CD4-positive, alpha-beta T cell treated with Interleukin-17A for 4 hours (primary cell): ENCODE measurements around the gene CYP2W1.
"Not testable (repeated sequence)": the region's sequence is repeated elsewhere in the genome, so short reads cannot be mapped to it uniquely, and the experiment has no call there.

ENCODE experiments used
- DNase-seq: peaks from one replicate; pipeline ENCODE4 v3.0.0-alpha.2; 2020; ENCODE audit warnings: mixed read lengths

Gene CYP2W1

DNA sequence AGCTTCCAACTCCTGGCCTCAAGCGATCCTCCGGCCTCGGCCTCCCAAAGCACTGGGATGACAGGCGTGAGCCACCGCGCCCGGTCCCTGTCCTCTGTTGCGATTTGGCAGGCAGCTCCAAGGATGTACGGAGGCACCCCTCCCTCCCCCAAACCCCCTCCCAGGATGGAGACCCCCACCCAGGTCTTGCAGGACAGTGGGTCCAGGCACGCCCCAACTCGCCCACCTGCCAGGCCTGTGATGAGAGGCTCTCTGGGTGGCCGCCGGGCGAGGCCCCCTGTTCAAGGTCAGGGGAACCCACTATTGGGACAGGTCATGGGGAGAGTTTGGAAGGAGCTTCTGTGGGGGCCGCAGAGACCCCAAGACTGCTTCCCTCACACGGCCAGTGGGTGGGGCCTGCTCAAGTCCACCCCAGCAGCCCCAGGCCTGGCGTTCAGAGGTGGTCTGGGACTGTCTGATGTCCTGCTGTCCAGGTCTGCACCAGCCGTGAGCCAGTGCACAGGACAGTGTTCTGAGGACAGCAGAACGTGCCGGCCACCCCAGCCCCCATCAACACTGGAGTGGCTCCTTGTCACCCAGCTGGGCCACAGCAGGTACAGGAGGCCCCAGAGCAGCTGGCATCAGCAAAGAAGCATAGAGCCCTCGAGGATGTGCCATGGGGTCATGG, 31.0 kb upstream of the CYP2W1 start:
- DNase-seq = no peak

DNA sequence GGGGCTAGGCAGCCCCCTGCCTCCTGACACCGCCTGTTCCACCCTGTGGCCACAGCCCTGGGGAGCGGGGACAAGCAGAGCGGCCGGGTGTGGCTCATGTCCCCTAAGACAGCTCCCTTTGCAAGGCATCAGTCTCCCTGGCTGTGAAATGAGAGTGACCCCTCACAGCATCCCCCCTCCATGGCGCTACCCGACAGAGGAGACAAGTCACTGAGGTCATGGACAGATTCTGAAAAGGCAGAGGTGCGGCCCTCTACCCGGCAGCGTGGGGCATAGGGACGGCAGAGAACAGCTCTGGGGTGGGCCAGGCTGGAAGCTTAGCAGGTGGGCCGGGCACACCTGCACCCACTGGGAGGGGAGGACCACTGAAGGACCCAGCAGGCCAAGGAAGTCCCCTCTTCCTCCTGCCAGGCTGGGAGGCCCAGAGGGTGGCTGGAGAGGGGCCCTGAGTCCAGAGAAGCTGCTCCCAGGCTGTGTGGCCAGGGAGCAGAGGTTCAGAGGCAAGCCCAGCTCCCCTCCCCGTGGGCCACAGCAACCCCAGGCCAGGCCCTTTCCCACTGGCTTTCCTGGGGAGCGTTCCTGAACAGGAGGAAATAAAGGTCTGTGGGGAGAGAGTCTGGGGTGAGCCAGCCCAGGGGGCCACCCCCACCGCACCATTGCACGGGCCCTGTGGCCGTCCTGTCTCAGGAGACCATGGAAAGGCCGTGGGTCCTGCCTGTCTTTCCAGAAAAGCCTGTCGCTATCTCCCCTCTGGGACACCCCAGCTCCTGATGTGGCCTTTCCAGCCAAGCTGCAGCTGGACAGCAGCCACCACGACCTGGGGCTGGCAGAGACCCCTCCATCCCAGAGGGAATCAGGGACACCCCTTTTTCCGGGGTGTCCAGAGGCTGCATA, 30.2 kb upstream of the CYP2W1 start:
- DNase-seq = no peak

DNA sequence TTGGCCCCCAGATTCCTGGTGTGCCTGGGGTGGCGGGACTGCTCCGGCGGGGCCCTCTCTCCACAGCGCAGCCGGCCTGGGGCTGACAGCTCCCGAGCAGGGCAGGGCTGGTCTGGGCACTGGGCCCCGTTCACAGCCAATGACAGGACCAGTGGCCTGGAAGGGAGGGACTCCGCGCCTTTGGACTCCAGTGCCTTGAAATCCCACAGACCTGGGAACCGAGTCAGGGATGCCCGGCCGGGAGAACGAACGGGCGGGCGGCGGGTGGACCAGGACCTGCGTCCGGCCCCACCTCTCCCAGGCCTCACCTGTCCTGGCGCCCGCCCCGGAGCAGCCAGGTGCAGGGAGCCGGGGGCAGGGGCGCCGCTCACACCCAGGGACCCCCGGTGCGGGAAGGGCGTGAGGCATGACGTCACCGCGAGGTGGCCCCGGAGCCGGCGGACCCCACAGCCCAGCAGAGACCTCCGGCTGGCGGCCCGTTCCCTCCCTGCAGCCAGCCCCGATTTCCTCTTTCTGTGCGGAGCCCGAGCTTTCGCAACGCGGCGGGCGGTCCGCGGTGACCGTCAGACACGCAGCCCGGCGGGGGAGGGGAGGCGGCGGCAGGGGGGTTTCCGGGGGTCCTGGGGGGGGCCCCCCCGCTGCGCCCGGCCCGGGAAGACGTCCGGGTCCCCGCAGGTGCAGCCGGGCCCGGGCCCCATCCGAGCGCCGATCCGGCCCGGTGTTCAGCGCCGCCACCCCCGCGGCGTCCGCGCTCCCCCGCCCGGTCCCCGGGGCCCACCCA, 29.2 kb upstream of the CYP2W1 start:
- DNase-seq = peak; percentile 29

DNA sequence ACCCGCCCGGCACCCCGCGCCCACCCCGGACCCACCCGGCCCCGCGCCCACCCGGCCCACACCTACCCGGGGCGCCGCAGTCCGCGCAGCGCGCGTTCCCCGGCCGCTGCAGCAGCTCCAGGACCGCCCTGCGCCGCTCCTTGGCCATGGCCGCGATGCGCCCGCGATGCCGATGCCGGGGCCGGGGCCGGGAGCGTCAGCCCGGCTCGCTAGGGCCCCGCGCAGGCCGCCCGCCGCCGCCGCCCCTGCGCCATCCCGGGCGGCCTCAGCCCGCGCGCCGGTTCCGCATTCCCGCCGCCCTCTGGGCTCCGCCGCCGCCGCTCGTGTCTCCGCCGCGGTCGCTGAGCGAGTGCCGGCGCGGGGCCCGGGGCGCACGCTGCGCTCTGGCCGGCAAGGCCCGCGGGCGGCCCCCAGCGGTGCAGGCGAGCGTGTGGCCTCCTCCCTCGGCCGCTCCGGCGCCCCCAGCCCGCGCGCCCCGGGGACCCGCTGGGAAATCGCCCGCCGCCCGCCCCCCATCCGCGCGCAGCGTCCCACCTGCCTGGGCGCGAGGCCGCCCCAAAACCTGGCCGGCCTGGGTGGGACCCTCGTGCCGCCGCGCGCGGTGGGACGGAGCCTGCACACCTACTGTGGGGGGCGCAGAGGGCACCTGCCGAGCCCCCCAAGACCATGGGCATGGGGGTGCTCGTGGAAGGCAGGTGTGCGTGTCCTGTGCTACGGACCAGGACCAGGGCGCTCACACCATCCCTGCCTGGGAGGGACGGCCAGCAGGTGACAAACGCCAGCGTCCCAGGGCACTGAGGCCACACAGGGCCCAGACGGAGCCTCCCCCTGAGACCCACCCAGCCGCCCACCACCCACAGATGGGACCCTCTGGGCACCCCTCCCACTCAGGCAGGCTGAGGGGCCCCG, 28.4 kb upstream of the CYP2W1 start, which contains the start of gene ADAP1:
ADAP1 (minus strand) TSS at position 351 of the 909 bp plus-strand sequence; CDS start at position 148, 203 bp downstream.
- peak; percentile 76 for DNase-seq

DNA sequence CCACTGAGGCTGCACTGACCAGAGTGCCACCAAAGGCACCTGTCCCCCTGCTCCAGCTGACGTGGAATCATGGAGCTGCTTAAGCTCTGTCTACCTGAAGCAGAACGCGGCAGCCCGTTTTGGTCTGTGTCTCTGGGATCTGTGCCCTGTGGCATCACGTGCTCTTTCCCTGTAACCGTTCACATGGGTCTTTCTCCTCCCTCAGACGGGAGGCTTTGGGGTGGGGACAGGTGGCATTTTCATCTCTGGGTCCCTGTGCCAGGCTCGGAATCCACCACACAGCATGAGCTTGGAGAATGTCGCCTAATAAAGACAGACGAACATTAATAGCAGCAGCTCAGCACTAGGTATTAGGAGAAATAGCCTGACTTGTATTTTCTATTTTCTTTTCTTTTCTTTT, 26.9 kb upstream of the CYP2W1 start:
- DNase-seq = no peak

DNA sequence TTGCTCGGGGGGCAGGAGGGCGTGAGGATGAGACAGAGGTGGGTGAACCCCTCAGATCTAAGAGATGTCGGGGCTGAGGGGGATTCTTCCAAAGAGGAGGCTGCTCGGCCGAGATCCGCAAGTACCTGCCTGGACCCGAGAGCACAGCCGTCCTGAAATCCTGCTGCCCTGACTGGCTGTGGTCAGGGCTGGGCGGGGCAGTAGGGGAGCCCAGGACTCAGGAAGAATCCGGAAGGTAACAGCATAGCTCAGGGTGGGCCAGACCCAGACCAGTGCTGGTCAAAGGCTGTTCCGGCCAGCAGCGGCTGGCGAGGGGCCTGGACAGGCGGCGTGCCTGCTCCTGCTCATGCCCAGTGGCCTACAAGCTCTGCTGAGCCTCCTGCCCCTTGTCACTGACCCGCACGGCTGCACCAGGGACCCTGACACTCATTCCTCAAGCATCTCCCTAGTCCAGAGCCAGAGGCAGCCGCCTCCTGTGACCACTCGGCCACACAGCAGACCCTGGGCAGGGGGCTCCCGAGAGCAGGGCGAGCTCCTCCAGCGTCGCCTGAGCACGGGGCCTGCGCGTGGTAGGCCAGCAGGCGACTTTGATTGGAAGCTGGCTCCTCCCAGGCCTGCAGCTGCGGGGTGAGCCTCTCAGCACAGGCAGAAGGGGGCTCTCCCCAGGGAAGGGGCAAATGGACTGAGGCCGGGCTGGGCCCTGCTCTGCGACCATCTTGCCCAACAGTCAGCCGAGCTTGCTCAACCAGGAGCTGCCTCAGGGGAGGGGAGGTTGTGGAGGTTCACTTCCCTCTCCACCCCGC, 25.4 kb upstream of the CYP2W1 start:
- DNase-seq = no peak

DNA sequence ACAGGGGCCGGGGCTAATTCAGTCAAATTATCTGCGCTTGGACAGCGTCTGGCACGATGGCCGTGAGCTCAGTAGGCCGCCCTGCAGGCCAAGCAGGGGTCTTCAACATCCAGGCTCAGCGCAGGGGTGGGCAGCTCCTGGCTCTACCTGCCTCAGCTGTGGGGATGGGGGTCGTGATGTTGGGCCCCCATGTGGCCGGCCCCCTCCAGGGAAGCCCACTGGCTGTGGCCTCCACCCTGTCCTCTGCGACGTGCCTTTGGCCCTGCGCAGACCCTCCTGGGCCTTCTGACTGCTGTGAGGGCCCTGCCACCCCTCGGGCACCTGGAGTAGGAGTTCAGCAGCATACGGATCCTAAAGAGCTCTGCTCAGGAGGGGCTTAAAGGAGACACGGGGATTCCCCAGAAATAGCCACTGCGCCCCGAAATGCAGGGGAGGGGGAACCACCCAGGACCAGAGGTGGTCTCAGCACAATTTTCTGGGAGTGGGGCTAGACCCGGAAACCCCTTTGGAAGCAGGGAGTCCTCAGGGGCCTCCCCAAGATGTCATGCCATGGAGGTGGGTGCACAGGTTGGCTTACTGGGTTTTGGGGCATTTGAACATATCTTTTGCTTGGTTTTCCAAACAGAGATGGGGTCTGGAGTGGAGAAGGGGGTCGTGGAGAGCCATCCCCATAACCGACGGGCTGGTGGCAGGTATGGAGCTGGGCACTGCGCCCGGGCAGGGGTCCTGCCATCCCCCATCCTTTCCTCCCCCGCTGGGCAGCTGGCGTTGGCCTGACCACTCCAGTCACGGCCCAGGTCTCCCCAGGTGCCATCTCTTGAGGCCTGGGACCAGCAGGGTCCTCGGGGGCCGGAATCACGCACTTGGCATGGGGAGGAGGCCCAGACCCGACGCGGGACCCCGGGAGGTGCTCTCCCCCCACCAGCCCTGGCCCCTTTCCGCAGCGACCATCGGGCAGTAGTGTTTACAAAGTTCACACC, 24.5 kb upstream of the CYP2W1 start:
- no peak for DNase-seq

DNA sequence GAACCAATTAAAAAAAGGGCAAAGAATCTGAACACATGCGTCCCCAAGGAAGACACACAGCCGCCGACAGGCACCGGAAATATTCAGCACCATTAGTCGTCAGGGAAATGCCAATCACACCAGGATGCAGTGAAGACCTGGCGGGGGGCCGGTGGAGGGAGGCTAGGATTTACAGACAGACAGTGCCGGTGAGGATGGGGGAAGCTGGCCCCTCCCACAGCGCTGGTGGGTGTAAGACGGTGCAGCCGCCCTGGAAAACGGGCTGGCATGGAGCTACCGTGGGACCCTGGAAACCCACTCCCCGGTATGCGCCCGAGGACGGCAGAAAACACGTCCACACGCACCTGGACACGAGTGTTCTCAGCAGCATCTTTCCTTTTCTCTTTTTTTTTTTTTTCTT, 23.7 kb upstream of the CYP2W1 start:
- no peak for DNase-seq

DNA sequence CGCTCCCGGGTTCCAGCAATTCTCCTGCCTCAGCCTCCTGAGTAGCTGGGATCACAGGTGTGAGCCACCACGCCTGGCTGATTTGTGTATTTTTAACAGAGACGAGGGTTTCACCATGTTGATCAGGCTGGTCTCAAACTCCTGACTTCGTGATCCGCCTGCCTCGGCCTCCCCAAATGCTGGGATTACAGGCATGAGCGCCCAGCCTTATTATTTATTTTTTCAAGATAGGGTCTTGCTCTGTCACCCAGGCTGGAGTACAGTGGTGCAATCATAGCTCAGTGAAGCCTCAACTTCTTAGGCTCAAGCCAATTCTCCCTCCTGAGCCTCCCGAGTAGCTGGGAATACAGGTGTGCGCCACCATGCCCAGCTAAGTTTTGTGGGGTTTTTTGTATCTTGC, 23.2 kb upstream of the CYP2W1 start:
- DNase-seq = not testable (repeated sequence)

DNA sequence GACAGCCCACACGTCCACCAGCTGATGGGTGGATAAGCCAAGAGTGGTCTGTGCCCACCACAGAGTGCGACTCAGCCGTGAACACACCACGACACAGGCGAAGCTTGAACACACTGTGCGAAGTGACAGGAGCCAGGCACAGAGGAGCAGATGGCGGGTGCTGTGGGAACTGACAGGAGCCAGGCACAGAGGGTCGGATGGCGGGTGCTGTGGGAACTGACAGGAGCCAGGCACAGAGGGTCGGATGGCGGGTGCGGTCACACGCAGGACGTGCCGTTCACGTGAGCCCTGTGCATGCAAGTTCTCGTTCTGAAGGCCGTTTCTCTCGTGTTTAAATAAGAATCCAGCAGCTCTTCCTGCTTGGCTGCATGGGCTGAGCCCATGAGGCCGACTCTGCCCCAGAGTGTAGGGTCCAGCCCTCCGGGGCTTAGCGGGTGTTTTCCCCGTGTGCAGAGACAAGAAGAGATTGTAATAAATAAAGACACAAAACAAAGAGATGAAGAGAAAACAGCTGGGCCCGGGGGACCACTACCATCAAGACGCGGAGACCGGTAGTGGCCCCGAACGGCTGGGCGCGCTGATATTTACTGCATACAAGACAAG, 22.6 kb upstream of the CYP2W1 start:
- no peak for DNase-seq

DNA sequence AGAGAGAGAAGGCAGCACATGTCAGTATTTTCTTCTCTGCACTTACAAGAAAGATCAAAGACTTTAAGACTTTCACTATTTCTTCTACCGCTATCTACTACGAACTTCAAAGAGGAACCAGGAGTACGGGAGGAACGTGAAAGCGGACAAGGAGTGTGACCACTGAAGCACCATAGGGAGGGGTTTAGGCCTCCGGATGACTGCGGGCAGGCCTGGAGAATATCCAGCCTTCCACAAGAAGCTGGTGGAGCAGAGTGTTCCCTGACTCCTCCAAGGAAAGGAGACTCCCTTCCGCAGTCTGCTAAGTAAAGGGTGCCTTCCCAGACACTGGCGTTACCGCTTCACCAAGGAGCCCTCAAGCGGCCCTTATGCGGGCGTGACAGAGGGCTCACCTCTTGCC, 22.0 kb upstream of the CYP2W1 start:
- not testable (repeated sequence) for DNase-seq

DNA sequence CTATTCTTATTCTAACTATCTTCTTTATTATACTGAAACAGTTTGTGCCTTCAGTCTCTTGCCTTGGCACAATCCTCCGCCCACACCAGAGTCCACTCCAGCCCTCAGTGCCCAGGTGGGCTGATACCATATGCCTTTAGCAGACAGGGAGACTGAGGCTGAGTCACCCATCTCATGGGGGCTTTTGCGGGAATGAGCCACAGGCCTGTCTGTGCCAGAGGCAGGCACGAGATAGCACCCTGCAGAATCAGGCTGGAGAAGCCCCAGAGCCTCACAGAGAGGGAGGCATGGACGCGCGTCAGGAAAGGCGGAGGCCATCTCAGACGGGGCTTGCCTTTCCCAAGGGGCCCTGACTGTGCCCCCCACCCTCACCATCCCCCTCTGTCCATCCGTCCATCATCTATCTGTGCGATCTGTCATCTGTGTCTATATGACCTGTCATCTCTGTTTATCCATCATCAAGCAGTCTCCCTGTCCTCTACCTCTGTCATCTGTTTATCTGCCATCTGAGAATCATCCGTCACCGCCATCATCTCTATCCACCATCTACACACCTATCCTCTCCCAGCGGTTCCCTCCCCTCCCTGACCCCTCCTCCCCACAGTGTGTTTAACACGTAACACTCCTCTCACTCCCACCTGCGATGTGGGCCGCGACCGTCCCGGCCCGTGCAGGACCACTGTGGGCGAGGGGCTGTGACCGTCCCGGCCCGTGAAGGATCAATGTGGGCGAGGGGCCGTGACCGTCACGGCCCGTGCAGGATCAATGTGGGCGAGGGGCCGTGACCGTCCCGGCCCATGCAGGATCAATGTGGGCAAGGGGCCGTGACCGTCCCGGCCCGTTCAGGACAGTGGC, 21.2 kb upstream of the CYP2W1 start:
- no peak for DNase-seq

DNA sequence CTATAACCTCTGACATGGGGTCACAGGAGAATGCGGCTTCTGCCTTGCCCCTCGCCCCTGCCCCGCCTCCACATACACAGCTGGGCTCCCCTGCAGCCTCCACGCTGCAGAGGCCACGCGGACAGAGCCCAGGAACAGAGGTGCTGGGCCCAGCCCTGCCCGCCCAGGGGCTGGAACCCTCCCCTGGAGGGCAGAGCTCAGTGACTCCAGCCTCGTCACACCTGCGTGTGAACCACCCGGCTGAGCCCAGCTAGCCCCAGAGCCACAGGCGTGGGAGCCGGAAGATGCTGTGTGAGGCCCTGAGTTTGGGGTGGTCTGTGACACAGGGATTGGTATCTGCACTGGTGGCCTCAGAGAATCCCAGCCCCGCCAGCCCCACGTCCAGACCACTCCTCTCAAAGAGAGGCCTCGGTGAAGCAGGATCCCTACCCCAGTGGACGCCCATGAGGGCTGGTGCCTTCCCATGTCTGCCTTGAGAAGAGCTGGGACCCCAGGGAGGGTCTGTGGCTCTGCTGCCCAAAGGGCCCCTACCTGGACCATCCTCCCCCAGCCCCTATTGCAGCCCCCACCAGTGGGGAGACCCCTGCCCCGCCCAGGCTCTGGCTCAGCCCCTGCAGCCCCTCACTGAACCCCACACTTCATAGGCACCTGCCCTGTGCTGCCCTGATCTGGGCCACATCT, 20.4 kb upstream of the CYP2W1 start:
- no peak for DNase-seq

DNA sequence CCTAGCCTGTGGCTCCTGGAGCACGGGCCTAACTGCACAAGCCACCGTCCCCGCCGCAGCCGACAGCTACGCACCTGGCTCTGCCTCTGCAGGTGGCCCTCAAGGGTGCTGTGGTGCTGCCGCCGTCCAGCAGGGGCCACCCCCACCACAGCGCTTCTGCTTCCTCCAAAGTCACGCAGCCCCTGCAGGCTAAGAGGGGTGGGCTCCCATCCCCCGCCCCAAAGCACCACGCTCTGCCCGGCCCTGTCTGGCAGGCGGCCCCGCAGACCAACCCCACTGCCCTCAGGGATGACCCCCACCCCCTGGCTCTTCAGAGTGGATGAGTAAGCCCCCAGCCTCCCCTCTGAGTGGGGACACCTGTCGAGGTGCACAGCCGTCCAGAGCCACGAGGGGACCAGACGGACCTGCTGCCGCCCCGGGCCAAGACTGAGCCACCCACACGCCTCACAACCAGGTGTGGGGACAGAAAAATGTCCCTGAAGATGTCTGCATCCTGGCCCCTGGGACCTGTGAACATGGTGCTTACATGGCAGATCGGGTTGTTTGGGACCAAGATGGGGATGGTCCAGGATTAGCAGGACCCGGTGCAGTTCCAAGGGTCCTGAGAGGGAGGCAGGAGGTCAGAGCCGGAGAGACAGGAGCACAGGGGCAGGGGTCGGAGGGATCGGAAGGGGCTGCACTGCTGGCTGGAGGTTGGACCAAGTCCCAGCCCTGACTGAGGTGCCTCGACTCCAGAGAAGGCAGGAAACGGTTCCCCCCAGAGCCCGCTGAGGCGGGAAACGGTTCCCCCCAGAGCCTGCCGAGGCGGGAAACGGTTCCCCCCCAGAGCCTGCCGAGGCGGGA, 19.5 kb upstream of the CYP2W1 start:
- peak; percentile 19 for DNase-seq

DNA sequence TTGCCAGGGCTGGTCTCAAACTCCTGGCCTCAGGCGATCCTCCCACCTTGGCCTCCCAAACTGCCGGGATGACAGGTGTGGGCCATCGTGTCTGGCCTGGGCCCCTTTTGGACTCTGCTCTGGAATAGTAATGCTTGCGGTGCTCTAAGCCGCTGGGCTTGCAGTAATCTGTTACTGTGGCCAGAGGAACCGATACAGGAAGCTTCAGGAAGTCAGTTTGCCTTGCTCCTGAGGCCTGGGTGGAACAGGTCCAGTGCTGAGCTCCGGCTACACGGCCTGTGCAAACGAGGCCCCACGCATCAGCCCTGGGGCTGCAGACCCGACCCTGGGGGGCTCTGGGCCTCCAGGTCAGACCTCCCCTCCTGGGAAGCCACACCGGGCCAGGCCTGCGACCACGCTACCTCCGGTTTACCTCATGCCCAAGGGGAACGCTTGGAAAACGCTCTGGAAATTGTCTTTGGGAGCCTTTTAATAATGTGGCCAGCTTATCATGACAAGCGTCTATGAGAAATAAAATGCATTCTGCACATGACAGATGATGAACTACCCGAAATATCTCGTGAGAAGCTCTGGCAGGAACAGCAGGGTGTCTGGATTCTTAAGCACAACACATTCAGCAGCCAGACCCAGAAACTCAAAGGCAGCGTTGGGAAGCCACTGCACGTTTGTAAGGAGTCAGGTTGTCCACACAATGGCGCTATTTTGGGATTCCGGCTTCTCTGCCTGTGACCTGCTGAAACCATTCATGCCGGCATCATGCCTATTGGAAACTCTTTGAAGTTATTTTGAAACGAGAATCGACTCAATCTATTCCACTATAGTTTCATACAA, 18.4 kb upstream of the CYP2W1 start:
- no peak for DNase-seq
